Uterus (tissue), 2 donors: ENCODE measurements around the gene KLK12.

Experiments
- POLR2A ChIP-seq, 2 donors: fragments of 450-650 bp; IDR thresholded peaks; one replicate each; pipeline ENCODE4 v1.6.1; 2016; ENCODE audit warnings: antibody characterized with exemption in 2 of 2, mild to moderate bottlenecking in 1 of 2, moderate library complexity in 1 of 2
- TF ChIP-seq, protein P1 (sequence below), 4 experiments: fragments of 200-600 bp in 2 of 4; fragments of 450-650 bp in 2 of 4; sonication (generic) in 2 of 4; IDR thresholded peaks; one replicate each; pipeline ENCODE4 v1.5.1; 2016 to 2019; ENCODE audit warnings: antibody characterized with exemption in 4 of 4, mild to moderate bottlenecking in 2 of 4, moderate library complexity in 1 of 4

- TF ChIP-seq POLR2A (IDR thresholded peaks at IDR 0.05) = no peak
- TF ChIP-seq, protein P1, sequence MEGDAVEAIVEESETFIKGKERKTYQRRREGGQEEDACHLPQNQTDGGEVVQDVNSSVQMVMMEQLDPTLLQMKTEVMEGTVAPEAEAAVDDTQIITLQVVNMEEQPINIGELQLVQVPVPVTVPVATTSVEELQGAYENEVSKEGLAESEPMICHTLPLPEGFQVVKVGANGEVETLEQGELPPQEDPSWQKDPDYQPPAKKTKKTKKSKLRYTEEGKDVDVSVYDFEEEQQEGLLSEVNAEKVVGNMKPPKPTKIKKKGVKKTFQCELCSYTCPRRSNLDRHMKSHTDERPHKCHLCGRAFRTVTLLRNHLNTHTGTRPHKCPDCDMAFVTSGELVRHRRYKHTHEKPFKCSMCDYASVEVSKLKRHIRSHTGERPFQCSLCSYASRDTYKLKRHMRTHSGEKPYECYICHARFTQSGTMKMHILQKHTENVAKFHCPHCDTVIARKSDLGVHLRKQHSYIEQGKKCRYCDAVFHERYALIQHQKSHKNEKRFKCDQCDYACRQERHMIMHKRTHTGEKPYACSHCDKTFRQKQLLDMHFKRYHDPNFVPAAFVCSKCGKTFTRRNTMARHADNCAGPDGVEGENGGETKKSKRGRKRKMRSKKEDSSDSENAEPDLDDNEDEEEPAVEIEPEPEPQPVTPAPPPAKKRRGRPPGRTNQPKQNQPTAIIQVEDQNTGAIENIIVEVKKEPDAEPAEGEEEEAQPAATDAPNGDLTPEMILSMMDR (IDR thresholded peaks at IDR 0.05) = no peak
Measured at GRCh38 chr19:51019544-51019925, 15.3 kb downstream of the KLK12 start, which contains the start of gene KLK10.
